GM19467 (cell line): ENCODE data around the gene F3.
"Not testable (repeated sequence)": the region's sequence is repeated elsewhere in the genome, so short reads cannot be mapped to it uniquely, and the experiment has no call there.

Experiments used
- ATAC-seq: cut with Tn5 transposase; IDR thresholded peaks from one replicate; pipeline ENCODE4 v1.9.1; 2021; ENCODE audit warnings: mild to moderate bottlenecking, moderate library complexity; ENCODE audit not compliant: unreplicated experiment

Gene F3

DNA sequence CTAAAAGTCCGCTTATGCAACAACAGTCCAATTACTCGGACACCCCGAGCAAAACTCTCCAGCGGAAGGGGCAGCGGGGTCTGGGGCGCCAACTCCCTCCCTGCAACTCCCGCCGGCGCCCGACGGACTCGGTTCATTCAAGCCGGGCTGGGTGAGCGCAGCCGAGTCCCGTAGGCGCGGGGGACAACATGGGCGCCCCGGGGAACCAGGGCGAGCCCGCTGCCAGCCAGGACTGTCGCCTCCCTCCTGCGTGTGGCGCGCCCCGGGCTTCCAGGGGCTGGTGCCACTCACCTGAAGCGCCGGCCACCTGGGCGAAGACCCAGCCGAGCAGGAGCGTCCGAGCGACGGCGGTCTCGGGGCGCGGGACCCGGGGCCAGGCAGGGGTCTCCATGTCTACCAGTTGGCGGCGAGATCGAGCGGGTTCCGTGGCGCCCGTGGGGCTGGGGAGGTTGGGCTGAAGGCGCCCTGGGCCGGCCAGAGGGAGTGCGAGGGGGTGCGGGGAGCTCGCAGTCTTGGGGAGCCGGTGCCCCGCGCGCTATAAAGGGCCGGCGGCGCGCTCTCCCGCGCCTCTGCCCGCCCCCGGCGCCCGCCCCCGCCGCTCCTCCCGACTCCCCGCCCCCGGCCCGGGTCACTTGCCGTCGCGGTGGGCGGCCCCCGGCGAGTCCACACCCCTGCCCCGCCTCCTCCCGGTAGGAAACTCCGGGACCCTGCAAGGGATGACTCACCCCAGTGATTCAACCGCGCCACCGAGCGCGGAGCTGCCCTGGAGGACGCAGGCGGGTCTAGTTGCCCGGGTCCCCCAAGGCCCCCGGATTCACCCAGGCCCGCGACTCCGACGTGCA, at the start of gene F3:
TSS of gene F3 (minus strand) at position 514 of the 842 bp plus-strand sequence. CDS start at position 391, 123 bp downstream.
- ATAC-seq, result peak; percentile 57

- no peak for ATAC-seq
Measured at GRCh38 chr1:94590203-94591137, 48.9 kb upstream of the F3 start.

- no peak for ATAC-seq
Measured at GRCh38 chr1:94589728-94590127, 48.2 kb upstream of the F3 start.

GRCh38 chr1:94582565-94582964, 41.0 kb upstream of the F3 start:
- no peak for ATAC-seq

DNA sequence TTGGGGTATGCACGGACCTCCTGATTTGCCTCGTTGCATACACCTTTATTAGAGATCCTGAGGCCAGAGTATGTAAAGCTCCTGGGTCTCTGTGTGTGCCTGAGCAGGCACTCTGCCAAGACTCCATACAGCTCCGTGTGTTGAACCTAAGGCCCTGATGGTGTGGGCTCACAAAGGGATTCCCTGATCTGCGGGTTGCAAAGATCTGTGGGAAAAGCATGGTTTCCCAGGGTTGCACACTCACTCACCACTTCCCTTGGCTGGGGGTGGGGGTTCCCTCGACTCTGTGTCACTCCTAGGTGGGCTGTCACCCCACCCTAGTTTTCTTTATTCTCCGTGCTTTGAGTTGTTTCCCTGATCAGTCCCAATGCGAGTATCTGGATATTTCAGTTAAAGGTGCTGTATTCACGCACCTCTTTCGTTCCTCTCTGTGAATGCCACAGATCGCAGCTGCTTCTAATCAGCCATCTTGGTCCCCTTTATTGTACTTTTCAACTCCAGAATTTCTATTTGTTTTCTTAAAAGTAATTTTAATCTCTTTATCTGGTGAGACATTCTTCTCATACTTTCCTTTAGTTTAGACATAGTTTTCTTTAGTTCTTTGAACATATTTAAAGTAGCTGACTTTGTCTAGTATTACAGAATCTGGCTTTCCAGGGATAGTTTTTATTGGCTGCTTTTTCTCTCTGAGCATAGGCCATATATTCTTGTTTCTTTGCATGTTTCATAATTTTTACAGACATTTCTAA, 39.0 kb upstream of the F3 start:
- no peak for ATAC-seq

GRCh38 chr1:94579876-94580294, 38.3 kb upstream of the F3 start:
- no peak for ATAC-seq

DNA sequence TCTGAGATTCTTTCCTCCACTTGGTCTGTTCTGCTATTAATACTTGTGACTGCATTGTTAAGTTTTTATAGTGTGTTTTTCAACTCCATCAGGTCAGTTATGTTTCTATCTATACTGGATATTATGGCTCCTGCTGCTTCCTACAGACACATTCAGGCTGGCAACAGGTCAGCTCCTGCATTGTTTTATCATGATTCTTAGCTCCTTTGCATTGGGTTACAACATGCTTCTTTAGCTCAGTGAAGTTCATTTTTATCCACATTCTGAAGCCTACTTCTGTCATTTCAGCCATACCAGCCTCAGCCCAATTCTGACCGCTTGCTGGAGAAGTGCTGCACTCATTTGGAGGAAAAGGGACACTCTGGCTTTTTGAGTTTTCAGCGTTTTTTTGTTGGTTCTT, 37.3 kb upstream of the F3 start:
- ATAC-seq, result no peak

DNA sequence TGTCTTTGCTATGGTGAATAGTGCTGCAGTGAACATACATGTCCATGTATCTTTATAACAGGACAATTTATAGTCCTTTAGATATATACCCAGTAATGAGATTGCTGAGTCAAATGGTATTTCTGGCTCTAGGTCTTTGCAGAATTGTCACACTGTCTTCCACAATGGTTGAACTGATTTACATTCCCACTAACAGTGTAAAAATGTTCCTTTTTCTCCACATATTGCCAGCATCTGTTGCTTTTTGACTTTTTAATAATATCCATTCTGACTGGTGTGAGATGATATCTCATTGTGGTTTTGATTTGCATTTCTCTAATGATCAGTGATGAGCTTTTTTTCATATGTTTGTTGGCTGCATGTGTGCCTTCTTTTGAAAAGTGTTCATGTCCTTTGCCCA, 32.4 kb upstream of the F3 start:
- ATAC-seq, result not testable (repeated sequence)

GRCh38 chr1:94572780-94573179, 31.2 kb upstream of the F3 start:
- ATAC-seq, result no peak

DNA sequence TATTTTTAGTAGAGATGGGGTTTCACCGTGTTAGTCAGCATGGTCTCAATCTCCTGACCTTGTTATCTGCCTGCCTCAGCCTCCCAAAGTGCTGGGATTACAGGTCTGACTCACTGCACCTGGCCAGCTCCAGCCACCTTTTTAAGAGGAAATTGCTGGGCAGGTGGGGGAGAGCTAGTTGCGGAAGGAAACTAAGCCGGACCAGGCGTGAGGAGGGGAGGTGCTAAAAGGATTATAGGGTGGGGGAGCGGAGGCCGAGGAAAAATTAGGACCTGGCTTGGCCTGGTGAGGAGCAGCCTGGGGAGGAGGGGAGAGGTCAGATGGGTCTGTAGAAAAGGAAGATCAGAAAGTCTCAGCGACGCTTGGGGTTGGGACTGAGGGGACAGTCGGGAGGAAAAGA, 29.4 kb upstream of the F3 start:
- ATAC-seq, result not testable (repeated sequence)

GRCh38 chr1:94568806-94569205, 27.2 kb upstream of the F3 start:
- ATAC-seq, result not testable (repeated sequence)

DNA sequence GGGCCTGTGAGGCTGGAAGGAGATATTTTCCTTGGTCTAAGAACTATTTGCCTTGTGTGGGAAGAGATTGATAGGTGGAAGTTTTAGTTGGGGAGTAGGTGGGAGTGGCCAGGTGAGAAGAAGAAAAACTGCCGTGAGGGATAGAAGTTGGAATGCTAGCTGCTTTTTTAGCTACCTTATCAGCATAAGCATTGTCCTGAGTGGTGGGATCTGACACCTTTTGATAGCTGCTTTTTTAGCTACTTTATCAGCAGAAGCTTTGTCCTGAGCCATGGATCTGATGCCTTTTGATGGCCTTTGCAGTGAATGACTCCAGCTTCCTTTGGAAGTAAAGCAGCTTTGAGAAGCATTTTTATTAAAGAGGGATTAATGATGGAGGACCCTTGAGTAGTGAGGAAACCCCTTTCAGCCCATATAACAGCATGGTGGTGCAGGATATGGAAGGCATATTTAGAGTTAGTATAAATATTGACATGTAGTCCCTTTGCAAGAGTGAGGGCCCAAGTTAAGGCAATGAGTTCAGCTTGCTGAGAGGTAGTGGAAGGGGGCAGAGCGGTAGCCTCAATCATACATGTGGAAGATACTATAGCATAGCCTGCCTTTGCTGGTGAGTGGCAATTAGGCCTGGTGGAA, 26.5 kb upstream of the F3 start:
- not testable (repeated sequence) for ATAC-seq

- not testable (repeated sequence) for ATAC-seq
Measured at GRCh38 chr1:94566436-94566835, 24.9 kb upstream of the F3 start.

DNA sequence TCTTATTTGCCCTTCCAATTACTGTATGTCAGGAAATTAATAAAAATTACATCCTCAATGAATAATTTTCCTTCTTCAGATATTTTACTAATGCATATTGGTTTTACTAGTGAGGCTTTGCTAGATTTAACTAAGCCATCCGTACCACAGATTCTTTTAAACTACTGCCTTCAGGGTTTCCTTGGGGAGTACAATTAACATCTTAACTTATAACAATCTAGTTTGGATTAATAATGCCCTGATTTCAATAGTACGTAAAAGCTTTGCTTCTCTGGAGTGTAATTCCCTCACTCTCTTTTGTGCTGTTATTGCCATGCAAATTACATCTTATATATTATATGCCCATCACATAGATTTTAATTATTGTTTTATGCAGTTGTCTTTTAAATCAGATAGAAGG, 24.3 kb upstream of the F3 start:
- ATAC-seq, result no peak

- no peak for ATAC-seq
Measured at GRCh38 chr1:94562519-94563260, 21.1 kb upstream of the F3 start.

DNA sequence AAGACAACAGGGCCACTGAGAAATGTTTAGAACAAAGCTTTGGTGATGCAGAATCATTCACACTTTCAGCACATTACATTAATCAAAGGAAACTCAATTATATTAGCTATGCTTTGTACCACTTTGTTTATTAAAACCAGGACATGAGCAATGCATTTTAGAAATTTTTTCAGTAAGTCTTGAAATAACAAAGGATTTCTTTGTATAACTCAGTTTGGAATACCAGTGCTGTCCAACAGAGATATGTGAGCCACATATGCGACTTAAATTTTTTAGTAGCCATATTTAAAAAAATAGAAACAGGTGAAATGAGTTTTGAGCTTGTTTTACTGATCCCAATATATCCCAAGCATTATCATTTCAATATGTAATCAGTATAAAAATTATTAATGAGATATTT, 18.8 kb upstream of the F3 start:
- no peak for ATAC-seq

- no peak for ATAC-seq
Measured at GRCh38 chr1:94559921-94560320, 18.4 kb upstream of the F3 start.

DNA sequence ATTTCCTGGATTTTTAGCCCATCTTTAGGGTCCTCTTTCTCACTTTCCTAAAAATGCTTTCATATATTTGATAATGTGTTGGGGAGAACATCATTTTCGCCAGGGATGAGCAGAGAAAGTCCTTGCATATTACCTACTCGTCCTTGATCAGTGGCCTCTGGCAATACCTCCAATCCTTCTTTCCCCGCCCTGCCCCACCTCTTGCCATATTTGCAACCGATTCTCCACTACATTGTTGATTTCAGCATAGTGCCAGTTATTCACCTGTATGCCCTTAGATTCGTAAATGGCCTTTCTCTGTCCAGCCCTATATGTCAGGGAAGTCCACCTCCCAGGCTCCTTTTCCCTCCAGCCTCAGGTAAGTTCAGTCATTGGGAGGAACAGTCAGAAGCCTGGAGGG, 13.5 kb upstream of the F3 start:
- ATAC-seq, result no peak

DNA sequence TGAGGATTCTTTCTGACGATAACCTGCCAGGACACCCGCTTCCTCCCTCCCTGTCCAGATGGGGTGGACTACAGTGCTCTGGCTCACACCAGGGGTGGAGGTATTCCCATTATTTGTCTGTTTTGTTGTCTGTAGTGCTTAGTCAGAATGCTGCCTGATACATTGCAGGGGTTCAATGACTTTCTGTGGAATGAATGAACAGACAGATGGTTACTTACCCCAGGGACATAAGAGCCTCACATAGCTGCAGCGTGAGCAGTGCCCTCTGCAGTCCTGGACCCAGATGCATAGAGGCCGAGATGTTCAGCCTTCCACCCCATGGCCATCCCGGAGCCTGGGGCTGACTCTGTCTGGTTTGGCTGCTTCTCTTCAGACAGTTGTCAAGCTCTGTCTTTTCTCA, 13.0 kb upstream of the F3 start:
- ATAC-seq, result no peak

- ATAC-seq, result no peak
Measured at GRCh38 chr1:94553931-94554330, 12.4 kb upstream of the F3 start.
